C4-2B (cell line): ENCODE data around the gene DLGAP3.
"Not testable (repeated sequence)": the region's sequence is repeated elsewhere in the genome, so short reads cannot be mapped to it uniquely, and the experiment has no call there.

ENCODE experiments used
- H3K27ac ChIP-seq: fragments of 450-650 bp; 2 replicates; pipeline ENCODE4 v1.5.1; 2017
- ZFX ChIP-seq: fragments of 450-650 bp; IDR thresholded peaks from 2 replicates; pipeline ENCODE4 v1.6.1; 2017
- TF ChIP-seq, protein P1 (sequence below): fragments of 450-650 bp; conservative IDR thresholded peaks from 2 replicates; pipeline ENCODE4 v1.5.1; 2017; ENCODE audit warnings: mild to moderate bottlenecking

Gene DLGAP3

DNA sequence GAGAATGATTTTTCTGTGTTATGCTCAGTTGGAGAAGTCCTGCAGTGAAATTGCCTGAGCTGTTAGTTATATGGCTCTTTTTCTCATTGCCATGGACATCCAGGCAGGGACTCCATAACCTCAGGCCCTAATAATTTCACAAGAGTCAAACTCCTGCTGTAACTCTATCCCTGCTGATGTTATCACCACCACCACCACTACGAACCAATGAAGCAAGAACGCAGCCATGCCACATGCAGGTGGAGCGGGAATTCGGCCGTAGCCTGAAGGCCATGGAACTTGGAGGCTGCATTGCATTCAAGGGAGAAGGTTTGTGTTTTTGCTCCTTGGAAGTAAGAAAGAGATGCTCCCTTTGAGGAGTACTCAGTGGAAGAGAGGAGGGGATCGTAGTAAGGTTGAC is 16.8 kb upstream of the DLGAP3 start:
- no peak for TF ChIP-seq ZFX
- TF ChIP-seq, protein P1, sequence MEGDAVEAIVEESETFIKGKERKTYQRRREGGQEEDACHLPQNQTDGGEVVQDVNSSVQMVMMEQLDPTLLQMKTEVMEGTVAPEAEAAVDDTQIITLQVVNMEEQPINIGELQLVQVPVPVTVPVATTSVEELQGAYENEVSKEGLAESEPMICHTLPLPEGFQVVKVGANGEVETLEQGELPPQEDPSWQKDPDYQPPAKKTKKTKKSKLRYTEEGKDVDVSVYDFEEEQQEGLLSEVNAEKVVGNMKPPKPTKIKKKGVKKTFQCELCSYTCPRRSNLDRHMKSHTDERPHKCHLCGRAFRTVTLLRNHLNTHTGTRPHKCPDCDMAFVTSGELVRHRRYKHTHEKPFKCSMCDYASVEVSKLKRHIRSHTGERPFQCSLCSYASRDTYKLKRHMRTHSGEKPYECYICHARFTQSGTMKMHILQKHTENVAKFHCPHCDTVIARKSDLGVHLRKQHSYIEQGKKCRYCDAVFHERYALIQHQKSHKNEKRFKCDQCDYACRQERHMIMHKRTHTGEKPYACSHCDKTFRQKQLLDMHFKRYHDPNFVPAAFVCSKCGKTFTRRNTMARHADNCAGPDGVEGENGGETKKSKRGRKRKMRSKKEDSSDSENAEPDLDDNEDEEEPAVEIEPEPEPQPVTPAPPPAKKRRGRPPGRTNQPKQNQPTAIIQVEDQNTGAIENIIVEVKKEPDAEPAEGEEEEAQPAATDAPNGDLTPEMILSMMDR = no peak
- no peak overlapping the region for H3K27ac ChIP-seq

DNA sequence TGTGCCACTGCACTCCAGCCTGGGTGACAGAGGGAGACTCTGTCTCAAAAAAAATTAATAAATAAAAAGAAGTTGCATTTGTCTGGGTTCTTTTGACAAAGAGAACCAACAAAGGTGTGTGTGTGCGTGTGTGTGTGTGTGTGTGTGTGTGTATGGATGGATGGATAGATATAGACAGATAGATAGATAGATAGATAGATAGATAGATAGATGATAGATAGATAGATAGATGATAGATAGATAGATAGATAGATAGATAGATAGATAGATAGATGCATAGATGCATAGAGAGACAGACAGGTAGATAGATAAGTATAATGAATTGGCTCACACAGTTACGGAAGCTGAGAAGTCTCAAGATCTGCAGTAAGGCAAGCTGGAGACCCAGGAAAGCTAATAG is 12.3 kb upstream of the DLGAP3 start:
- not testable (repeated sequence) for H3K27ac ChIP-seq

DNA sequence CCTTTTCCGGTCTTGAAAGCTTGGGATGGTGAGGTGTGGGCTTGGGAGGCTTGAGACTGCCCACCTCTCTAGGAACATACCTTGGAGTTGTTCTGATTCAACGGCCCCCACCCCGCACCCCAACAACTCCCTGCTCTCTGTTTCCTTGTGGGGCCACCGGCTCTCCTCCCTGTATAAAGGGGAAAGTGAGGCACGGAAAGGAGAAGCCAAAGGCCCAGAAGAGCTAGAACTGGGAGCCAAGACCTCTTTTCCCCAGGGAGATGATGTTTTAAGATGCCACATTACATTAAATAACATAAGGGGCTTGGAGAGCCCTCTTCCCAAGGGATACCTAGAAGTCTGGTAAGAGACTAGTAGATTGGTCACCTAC is 1.2 kb upstream of the DLGAP3 start:
- H3K27ac ChIP-seq = no peak overlapping the region
- TF ChIP-seq, protein P1 = no peak
- no peak for TF ChIP-seq ZFX

DNA sequence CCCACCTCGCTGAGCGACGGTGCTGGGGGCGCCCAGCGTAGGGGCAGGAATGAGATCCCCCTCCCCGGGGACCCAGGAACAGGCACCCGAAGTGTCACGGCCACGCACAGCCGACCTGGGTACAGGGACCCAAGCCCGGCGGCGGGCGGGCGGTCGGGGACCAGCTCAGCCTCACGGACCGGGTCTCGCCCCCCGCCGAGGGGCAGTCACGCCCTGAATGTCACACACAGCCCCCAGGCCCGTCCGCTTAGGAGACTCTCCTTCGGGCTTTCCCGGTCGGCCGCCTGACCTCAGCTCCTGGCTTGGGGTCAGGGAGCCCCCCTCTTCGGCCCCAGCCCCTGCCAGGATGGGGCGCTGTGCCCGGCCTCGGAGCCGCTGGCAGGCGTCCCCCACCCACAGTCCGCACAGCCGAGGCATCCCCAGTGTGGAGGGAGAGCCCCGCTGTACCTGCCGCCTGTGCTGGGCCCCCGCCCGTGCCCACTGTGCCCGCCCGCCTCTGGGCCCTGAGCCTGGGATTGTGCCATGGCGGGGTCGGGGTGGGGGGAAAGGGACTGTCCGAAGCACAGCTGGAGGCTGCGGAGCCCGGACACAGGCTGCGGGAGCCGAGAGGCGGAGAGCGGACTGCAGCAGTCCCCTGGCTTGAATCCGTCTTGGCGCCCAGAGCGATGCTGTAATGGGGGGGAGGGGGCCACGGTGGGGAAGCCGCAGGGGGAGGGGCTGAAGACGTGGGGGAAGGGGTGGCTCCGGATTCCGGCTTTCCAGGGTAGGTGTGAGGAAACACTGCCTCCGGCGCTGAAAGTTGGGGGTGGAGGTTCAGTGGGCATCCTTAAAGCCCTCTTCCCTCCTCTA is 627 bp upstream of the DLGAP3 start:
- TF ChIP-seq, protein P1 = no peak
- no peak for TF ChIP-seq ZFX
- no peak overlapping the region for H3K27ac ChIP-seq

DNA sequence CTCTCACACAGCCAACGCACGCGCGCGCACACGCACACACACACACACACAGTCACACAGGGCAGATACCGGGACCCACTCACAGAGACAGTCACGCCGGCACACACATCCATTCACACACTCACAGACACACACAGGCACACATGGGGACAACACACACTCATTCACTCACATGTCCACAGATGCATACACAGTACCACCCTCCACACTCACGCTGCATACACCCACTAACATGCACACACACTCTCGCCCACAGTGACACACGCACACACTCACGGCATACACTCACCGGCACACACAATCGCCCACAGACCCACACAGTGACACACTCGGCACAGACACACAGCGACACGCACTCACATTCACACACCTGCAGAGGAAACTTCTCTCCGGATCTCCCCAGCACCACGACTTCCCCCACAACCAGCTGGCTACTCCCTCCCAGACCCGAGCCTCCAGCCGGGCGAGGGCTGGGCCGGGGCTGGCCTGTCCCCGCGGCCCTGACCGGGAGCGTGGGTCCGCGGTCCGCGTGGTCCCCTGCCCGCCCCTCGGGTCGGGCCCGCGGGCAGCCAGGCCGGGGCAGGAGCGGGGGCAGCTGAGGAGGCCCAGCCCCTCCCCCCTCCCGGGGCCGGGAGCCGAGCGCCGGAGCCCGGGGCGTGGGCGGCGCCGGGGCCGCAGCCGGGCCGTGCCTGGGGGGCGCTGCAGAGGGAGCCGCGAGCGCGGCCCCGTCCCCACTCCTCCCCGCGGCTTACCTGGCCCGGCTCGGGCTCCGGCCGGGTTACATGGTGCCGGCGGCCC is 552 bp downstream of the DLGAP3 start:
- no peak for TF ChIP-seq ZFX
- TF ChIP-seq, protein P1 = no peak
- no peak overlapping the region for H3K27ac ChIP-seq

DNA sequence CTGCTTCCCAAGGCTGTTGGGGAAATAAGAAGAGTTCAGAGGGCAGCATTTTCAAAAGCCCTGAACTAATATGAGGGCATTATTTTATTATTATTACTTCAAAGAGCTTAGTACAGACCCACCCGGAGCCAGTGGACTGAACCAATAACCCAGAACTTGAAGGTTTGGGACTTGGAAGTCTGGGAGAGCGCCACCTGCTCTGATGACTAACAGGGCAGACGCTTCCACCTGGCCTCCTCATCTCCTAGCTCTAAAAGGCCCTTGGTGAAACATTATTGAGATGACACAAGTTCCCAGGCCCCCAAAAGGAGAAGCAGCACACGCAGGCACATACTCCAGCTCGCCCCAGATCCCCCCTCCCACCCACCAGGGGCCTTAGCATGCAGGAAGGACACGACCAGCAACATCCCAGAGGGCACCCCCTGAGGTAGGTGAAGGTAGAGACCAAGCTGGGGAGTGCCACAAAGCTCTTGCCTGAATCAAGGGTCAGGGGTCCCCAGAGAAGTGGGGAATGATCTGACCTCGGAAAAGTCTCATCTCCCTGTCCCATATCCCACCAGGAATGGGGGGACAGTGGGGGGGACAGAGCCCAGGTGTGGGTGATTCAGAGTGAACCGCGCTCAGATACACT is 1.3 kb downstream of the DLGAP3 start:
- TF ChIP-seq ZFX = no peak
- TF ChIP-seq, protein P1 = no peak
- H3K27ac ChIP-seq = no peak overlapping the region

DNA sequence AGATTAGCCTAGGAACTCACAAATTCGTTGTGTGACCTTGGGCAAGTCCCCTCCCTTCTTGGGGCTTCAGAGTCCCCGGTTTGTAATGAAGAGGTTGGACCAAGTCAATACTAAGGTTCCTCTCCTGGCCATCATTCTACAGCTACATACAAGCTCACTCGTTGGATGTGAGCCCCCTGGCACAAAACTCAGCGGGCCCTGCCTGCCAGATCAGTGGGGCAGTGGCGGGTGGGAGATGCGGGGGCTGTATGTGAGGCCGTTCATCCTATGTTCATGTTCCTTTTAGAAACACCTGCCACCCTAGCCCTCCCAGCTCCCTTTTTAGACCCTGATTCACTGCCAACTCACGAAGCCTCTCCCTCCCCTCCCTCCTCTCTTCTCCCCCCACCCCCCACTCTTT is 2.1 kb downstream of the DLGAP3 start:
- no peak overlapping the region for H3K27ac ChIP-seq
- TF ChIP-seq ZFX = no peak
- TF ChIP-seq, protein P1 = no peak
